SK-N-MC (cell line): Measurements from ENCODE around the gene C2CD3.

ENCODE experiments used
- EZH2 ChIP-seq: fragments of 200-600 bp; sonication (generic); IDR thresholded peaks from one replicate; pipeline ENCODE4 v1.6.1; 2017; ENCODE audit warnings: antibody characterized with exemption
- FOXP2 ChIP-seq: optimal IDR thresholded peaks from 2 replicates; pipeline ENCODE3; 2011; ENCODE audit warnings: mild to moderate bottlenecking, moderate library complexity; ENCODE audit not compliant: insufficient read depth; ENCODE audit errors: extremely low read length, control extremely low read depth
- POLR2AphosphoS5 ChIP-seq: IDR thresholded peaks from 2 replicates; pipeline ENCODE4 v1.6.1; 2012; ENCODE audit warnings: mild to moderate bottlenecking, low read depth, low read length, borderline replicate concordance

GRCh38 chr11:73997120-73997770, 173.6 kb downstream of the C2CD3 start:
- TF ChIP-seq EZH2 (no peak), POLR2AphosphoS5 (no peak), FOXP2 (no peak)
